ENCODE measurements around the gene CDK11A. TPM values are rescaled to one million over a fixed set of nuclear protein-coding genes. Genes with fewer than 3 reads are reported as not detected.

The CDK11A gene
- total and polyA plus RNA-seq, 2 donors (not counting 1 experiment from before 2014, with no cell fraction given): 2.8 to 14.2 TPM

Other genes with a start within 250 kb of the CDK11A start
- gene ATAD3A, start 212.2 kb downstream of the CDK11A start, total RNA-seq: 14.4 and 18.0 TPM in 2 replicates
- gene ATAD3A, start 212.2 kb downstream of the CDK11A start, polyA plus RNA-seq: 12.5 and 19.8 TPM in 2 replicates
- 4.9 and 5.4 TPM in 2 replicates for gene TMEM240, start 183.7 kb downstream of the CDK11A start, total RNA-seq
- gene TMEM240, start 183.7 kb downstream of the CDK11A start, polyA plus RNA-seq: 1.3 and 1.4 TPM in 2 replicates
- 65.1 and 72.7 TPM in 2 replicates for gene SSU72, start 149.5 kb downstream of the CDK11A start, total RNA-seq
- gene SSU72, start 149.5 kb downstream of the CDK11A start, polyA plus RNA-seq: 127 and 135 TPM in 2 replicates
- gene FNDC10, start 124.2 kb downstream of the CDK11A start, total RNA-seq: 0.50 and 0.77 TPM in 2 replicates
- 1.6 and 2.0 TPM in 2 replicates for gene FNDC10, start 124.2 kb downstream of the CDK11A start, polyA plus RNA-seq
- 74.3 and 77.3 TPM in 2 replicates for gene MIB2, start 108.9 kb downstream of the CDK11A start, total RNA-seq
- gene MIB2, start 108.9 kb downstream of the CDK11A start, polyA plus RNA-seq: 4.6 and 7.1 TPM in 2 replicates
- gene MMP23B, start 92.2 kb downstream of the CDK11A start, total RNA-seq: 4.6 and 9.8 TPM in 2 replicates
- gene MMP23B, start 92.2 kb downstream of the CDK11A start, polyA plus RNA-seq: 0.82 and 0.89 TPM in 2 replicates
- 6.7 and 9.7 TPM in 2 replicates for gene CDK11B, start 65.4 kb downstream of the CDK11A start, total RNA-seq
- 2.5 and 4.3 TPM in 2 replicates for gene CDK11B, start 65.4 kb downstream of the CDK11A start, polyA plus RNA-seq
- 37.2 and 55.8 TPM in 2 replicates for gene SLC35E2B, start 31.6 kb downstream of the CDK11A start, total RNA-seq
- gene SLC35E2B, start 31.6 kb downstream of the CDK11A start, polyA plus RNA-seq: 17.5 and 25.5 TPM in 2 replicates
- 25.7 and 35.0 TPM in 2 replicates for gene NADK, start 54.1 kb upstream of the CDK11A start, total RNA-seq
- 32.7 and 40.2 TPM in 2 replicates for gene NADK, start 54.1 kb upstream of the CDK11A start, polyA plus RNA-seq
- gene GNB1, start 166.7 kb upstream of the CDK11A start, total RNA-seq: 52.1 and 91.3 TPM in 2 replicates
- gene GNB1, start 166.7 kb upstream of the CDK11A start, polyA plus RNA-seq: 485 and 746 TPM in 2 replicates
- gene CALML6, start 190.9 kb upstream of the CDK11A start, total RNA-seq: under 0.01 and 0.17 TPM in 2 replicates
- gene CALML6, start 190.9 kb upstream of the CDK11A start, polyA plus RNA-seq: 0.09 TPM in 1 of 2 replicates, not detected in the other
- gene TMEM52, start 194.9 kb upstream of the CDK11A start, total RNA-seq: 0.17 TPM in 1 of 2 replicates, not detected in the other
- 0.26 and 0.42 TPM in 2 replicates for gene TMEM52, start 194.9 kb upstream of the CDK11A start, polyA plus RNA-seq

Measured in fibroblast of lung (primary cell).